ENCODE data around the gene UXT.

The UXT gene

DNA sequence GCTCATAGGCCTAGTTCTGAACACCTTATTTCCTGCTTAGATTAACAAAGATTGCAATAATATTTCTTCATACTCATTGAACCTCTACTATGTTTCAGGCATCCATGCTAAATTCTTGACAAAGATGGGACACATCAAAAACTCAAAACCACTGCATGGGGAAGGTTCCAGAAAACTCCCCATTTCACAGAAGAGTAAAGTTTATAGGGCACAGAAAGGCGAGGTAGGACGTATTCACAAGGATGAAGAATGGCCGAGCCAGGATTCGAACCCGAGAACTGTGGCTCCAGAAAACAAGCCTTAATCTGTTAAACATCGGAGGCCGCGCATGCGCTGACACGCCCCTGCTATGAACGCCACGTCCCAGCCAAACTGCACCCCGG lies 688 bp downstream of the UXT start:
- Histone ChIP-seq H4K20me1 (peaks cover 0 to 20% (median 0%) of the 10 kb centered on the region in 11 experiments; a peak in 4 of 22 replicates), H3K4me3 (peak overlapping the region; percentile 55 to 73 (median 66)), H3K27me3 (peaks cover 37 to 85% (median 76%) of the 10 kb centered on the region in 11 experiments), H3K9me3 (replicated peaks in 1 of 11) (peaks cover 0 to 10% (median 0%) of the 10 kb centered on the region in 11 experiments; a peak in 1 of 22 replicates), H3K27ac (peak overlapping the region; percentile 36 to 96 (median 93); a peak in 21 of 22 replicates), H3K36me3 (peaks cover 14 to 47% (median 41%) of the 10 kb centered on the region in 11 experiments), H3K4me1 (peaks cover 4 to 46% (median 16%) of the 10 kb centered on the region in 10 experiments; a peak in 17 of 20 replicates), H3K9ac (peak overlapping the region; percentile 85 to 93 (median 89); a peak in 21 of 22 replicates), H3K4me2 (peak overlapping the region; percentile 43 to 68 (median 58))
- TF ChIP-seq Cebpa-rat (IDR thresholded peaks at IDR 0.05): no peak

DNA sequence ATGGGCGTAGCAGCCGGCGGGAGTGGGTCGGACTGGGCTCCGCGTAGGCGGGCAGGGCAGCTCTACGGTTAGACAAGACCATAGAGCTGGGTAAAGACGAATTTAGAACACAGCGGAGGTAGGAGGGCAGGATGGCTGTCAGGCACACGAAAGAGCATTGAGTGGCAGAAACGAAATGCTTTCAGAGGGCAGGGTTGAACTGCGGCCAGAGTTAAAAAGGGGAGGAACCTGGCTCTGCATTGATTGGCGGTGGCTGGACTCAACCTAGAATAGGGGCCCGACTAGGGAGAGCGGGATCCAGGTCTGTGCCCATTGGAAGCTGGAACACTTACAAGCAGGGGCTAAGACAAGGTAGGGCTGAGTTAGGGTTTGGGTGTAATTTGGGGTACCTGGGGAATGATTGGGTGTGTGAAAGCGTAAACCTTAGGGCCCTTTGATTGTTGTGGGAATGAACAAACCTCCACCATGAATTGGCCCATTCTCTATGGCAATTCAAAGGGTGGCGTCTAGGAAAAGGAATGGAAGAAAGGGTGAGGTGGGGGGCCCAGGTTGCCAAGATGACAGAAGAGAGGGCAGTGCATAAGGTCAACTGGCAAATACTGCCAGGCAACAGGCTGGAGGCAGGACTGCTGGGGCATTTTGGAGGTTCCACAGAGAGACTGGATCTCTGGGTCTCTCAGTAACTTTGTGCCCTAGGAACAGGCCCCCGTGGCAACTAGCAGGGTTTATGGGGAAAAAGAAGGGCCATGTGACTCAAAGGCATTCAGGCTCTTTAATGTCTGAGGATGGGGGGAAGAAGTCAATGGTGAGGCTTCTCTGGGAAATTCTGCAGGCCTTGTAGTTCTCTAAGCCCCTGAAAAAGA lies 7.7 kb downstream of the UXT start:
- H3K27me3 ChIP-seq: peaks cover 57 to 87% (median 80%) of the 10 kb centered on the region in 11 experiments
- H3K27ac ChIP-seq: peak overlapping the region in 9 of 11 experiments; percentile 8 to 59 (median 34); a peak in 16 of 22 replicates
- H3K36me3 ChIP-seq: peaks cover 9 to 51% (median 39%) of the 10 kb centered on the region in 11 experiments; a peak in 20 of 22 replicates
- peaks cover 0 to 9% (median 0%) of the 10 kb centered on the region in 11 experiments; a peak in 2 of 22 replicates for H3K9me3 ChIP-seq (replicated peaks in 1 of 11)
- H3K4me3 ChIP-seq: peak overlapping the region; percentile 37 to 73 (median 56); a peak in 19 of 20 replicates
- TF ChIP-seq Cebpa-rat (IDR thresholded peaks at IDR 0.05): no peak
- H4K20me1 ChIP-seq: peaks cover 0 to 39% (median 0%) of the 10 kb centered on the region in 11 experiments; a peak in 11 of 22 replicates
- peak overlapping the region; percentile 29 to 82 (median 57); a peak in 19 of 22 replicates for H3K9ac ChIP-seq
- H3K4me2 ChIP-seq: peak overlapping the region; percentile 46 to 79 (median 71)
- peaks cover 19 to 32% (median 27%) of the 10 kb centered on the region in 10 experiments for H3K4me1 ChIP-seq

DNA sequence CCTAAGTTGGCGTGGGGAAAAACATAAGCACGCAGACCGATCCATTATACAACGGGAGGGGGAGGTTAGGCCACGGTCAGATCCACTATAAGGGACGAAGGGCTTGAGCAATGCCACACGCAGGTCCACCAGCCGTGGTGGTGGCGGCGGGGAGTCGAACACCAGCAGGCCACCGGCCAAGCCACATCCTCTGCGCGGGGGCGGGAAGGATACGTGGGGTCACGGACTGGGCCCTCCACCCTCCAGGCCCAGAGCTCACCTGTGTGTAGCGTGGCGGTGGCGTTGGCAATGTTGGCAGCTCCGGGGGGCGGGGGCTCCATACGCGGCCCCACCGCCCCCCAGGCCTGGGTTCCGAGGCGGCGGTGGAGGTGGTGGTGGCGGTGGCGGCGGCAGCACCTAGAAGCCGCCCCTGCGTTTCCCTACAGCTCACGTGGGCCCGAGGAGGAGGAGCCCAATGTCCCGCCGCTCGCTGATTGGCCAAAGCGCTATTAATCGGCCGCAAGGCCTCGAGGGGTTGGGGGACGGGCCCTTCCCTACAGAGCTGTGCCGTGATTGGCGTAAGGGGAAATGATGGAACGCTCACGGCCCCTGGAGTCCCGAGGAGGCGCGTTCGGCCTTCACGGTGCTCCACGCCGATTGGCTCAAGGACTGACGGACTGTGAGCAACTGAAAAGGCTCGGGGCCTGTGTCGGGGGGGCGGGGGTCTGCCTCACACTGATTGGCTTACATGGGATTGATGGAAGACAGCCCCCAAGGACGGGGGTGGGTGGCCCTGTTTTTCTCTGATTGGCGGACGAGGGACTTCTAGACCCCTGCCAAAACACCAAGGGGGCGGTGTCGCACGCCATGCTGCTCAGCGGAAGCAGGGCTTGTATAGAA lies 8.6 kb downstream of the UXT start, which contains the start of gene ELK1:
TSS of gene ELK1 (minus strand) at position 400 of the 879 bp plus-strand sequence. CDS start 9,122 bp downstream, outside the sequence.
- Histone ChIP-seq H3K9me3 (replicated peaks in 1 of 11) (peaks cover 0 to 9% (median 0%) of the 10 kb centered on the region in 11 experiments; a peak in 2 of 22 replicates), H3K4me1 (peaks cover 22 to 33% (median 29%) of the 10 kb centered on the region in 10 experiments), H3K4me2 (peak within 1 kb of the TSS; percentile 75 to 93 (median 84)), H4K20me1 (peaks cover 0 to 45% (median 8%) of the 10 kb centered on the region in 11 experiments; a peak in 16 of 22 replicates), H3K9ac (peak within 1 kb of the TSS; percentile 79 to 87 (median 84)), H3K36me3 (peaks cover 4 to 42% (median 30%) of the 10 kb centered on the region in 11 experiments; a peak in 19 of 22 replicates), H3K4me3 (peak within 1 kb of the TSS; percentile 68 to 79 (median 74)), H3K27me3 (peaks cover 51 to 87% (median 80%) of the 10 kb centered on the region in 11 experiments), H3K27ac (peak within 1 kb of the TSS; percentile 61 to 86 (median 82); a peak in 21 of 22 replicates)
- no peak for TF ChIP-seq Cebpa-rat (IDR thresholded peaks at IDR 0.05)

DNA sequence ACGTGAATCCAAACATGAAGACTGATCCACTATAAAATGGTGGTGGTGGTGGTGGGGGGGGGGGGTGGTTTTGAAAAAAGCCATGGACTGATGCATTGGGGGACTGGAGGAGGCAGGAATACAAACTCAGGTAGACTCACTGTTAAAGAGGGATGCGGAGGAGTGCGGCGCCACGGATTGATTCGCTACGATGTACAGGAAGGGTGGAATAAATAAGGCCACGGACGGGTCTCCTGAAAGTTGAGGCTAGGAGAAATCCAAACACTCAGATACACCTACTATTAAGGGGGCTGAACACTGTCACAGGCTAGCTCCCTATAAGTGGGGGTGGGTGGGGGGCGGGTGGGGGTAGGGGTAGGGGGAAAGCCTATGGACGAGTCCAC lies 9.2 kb downstream of the UXT start:
- Histone ChIP-seq H3K27ac (peak overlapping the region in 10 of 11 experiments; percentile 73 to 86 (median 82); a peak in 19 of 22 replicates), H3K4me1 (peaks cover 28 to 35% (median 32%) of the 10 kb centered on the region in 10 experiments), H3K36me3 (peaks cover 4 to 36% (median 24%) of the 10 kb centered on the region in 11 experiments; a peak in 14 of 22 replicates)

DNA sequence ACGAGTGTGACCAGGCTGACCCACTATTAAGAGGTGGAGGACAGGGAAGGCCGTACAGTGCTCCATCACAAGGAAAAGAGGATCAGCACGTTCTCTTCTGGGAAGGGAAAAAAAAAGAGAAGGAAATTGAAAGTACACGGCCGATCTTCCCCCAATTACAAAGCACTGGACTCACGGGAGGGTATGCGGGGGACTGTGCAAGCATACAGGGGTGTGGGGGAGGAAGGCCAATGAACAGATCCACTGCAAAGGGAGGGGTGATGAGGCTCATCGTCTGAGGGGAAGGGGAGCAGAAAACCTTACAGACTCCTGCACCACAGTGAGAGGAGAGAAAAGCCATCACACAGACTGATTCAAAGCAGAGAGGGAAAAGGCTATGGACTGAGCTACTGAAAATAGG lies 9.7 kb downstream of the UXT start:
- H3K9ac ChIP-seq: peak overlapping the region; percentile 57 to 87 (median 82); a peak in 20 of 22 replicates
- peaks cover 4 to 31% (median 22%) of the 10 kb centered on the region in 11 experiments; a peak in 13 of 22 replicates for H3K36me3 ChIP-seq
- H3K4me3 ChIP-seq: peak overlapping the region; percentile 68 to 79 (median 74)
- H3K9me3 ChIP-seq (replicated peaks in 1 of 11): peaks cover 0 to 9% (median 0%) of the 10 kb centered on the region in 11 experiments; a peak in 2 of 22 replicates
- no peak for TF ChIP-seq Cebpa-rat (IDR thresholded peaks at IDR 0.05)
- peak overlapping the region; percentile 75 to 93 (median 84) for H3K4me2 ChIP-seq
- H3K27me3 ChIP-seq: peaks cover 42 to 87% (median 80%) of the 10 kb centered on the region in 11 experiments
- peak overlapping the region in 9 of 11 experiments; percentile 36 to 81 (median 47); a peak in 14 of 22 replicates for H3K27ac ChIP-seq
- peaks cover 4 to 49% (median 18%) of the 10 kb centered on the region in 11 experiments; a peak in 20 of 22 replicates for H4K20me1 ChIP-seq
- H3K4me1 ChIP-seq: peaks cover 28 to 39% (median 35%) of the 10 kb centered on the region in 10 experiments

More for the DNA sequence above, 9.2 kb downstream of the UXT start:
- Histone ChIP-seq H3K4me2 (peak overlapping the region; percentile 75 to 93 (median 84); a peak in 20 of 22 replicates), H3K4me3 (peak overlapping the region; percentile 68 to 79 (median 74)), H3K27me3 (peaks cover 47 to 87% (median 80%) of the 10 kb centered on the region in 11 experiments), H3K9me3 (replicated peaks in 1 of 11) (peaks cover 0 to 9% (median 0%) of the 10 kb centered on the region in 11 experiments; a peak in 2 of 22 replicates), H4K20me1 (peaks cover 0 to 44% (median 15%) of the 10 kb centered on the region in 11 experiments; a peak in 16 of 22 replicates), H3K9ac (peak overlapping the region; percentile 79 to 87 (median 84); a peak in 21 of 22 replicates)
- TF ChIP-seq Cebpa-rat (IDR thresholded peaks at IDR 0.05): no peak

DNA sequence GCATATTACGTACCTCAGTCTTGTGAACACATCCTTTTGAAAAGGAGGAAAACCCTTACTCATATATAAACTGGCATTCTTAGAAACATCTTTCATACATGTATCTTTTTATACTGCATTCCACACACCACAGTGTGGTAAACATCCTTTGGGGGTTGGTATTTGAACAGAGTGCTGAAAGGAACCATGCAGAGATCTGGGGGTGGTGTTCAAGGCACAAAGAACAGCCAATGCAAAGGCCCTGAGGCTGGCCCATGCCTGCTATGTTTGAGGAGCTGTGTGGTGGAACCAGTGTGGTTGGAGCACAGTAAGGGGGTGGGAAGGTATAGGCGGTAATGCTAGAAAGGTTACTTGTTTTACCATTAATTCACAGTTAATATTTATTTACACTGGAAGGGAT lies 10.6 kb downstream of the UXT start:
- H3K9me3 ChIP-seq (replicated peaks in 1 of 11): peaks cover 0 to 9% (median 0%) of the 10 kb centered on the region in 11 experiments; a peak in 2 of 22 replicates

DNA sequence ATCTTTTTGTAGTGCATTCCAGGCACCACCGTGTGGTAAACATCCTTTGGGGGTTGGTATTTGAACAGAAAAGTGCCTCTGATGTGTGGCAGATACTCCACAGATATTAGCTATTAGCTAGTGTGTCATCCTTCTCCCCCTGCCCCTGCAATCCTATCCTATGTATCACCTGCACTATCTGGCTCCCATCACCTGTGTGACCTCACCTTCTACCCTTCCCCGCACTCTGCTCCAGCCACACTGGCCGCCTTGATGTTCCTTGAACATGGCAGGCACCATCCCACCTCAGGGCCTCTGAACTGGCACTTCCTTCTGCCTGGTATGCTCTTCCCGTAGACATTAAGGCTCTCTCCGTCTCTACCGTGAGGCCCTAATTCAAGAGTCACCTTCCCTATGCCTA lies 12.3 kb downstream of the UXT start:
- Histone ChIP-seq H3K36me3 (peaks cover 0 to 16% (median 8%) of the 10 kb centered on the region in 11 experiments; a peak in 16 of 22 replicates), H3K4me2 (no peak overlapping the region), H3K27me3 (peaks cover 16 to 83% (median 68%) of the 10 kb centered on the region in 11 experiments), H3K27ac (no peak overlapping the region), H3K4me3 (no peak overlapping the region), H3K9me3 (replicated peaks in 1 of 11) (peaks cover 0 to 13% (median 0%) of the 10 kb centered on the region in 11 experiments; a peak in 4 of 22 replicates), H3K4me1 (peaks cover 26 to 43% (median 33%) of the 10 kb centered on the region in 10 experiments), H3K9ac (no peak overlapping the region), H4K20me1 (peaks cover 10 to 65% (median 29%) of the 10 kb centered on the region in 11 experiments; a peak in 20 of 22 replicates)
- no peak for TF ChIP-seq Cebpa-rat (IDR thresholded peaks at IDR 0.05)

More for the DNA sequence above, 10.6 kb downstream of the UXT start:
- Histone ChIP-seq H3K4me2 (peak overlapping the region; percentile 75 to 93 (median 84)), H3K9ac (peak overlapping the region in 6 of 11 experiments; percentile 71 to 86 (median 82); a peak in 9 of 22 replicates), H3K4me1 (peaks cover 28 to 47% (median 38%) of the 10 kb centered on the region in 10 experiments), H3K36me3 (peaks cover 4 to 26% (median 18%) of the 10 kb centered on the region in 11 experiments; a peak in 14 of 22 replicates), H3K27ac (peak overlapping the region in 2 of 11 experiments; percentile 3 to 28; a peak in 3 of 22 replicates), H3K4me3 (peak overlapping the region in 8 of 10 experiments; percentile 70 to 79 (median 74); a peak in 12 of 20 replicates), H3K27me3 (peaks cover 33 to 86% (median 72%) of the 10 kb centered on the region in 11 experiments), H4K20me1 (peaks cover 10 to 58% (median 27%) of the 10 kb centered on the region in 11 experiments; a peak in 20 of 22 replicates)
- TF ChIP-seq Cebpa-rat (IDR thresholded peaks at IDR 0.05): no peak

Data from BLaER1 treated with 17β-estradiol and CSF1 and Interleukin-3, amounts not matched to agents 10 nM and 100 nM (cell line).